Stimulated activated memory B cell treated with anti-CD40 and anti-IgM and Interleukin-4, amounts not matched to agents 10 μg/mL and 1 μg/mL and 100 μg/mL, for 72 hours (primary cell): ENCODE measurements around the gene BLOC1S1.

Experiments used
- ATAC-seq: fragments of 150-1000 bp; cut with Tn5 transposase; 2 replicates; pipeline ENCODE4 v1.10.0; 2021
- H3K27ac Mint-ChIP-seq: one replicate; pipeline ENCODE4 v1.8.0; 2022; ENCODE audit warnings: mild to moderate bottlenecking, mixed read lengths
- H3K27me3 Mint-ChIP-seq: one replicate; pipeline ENCODE4 v1.8.0; 2022; ENCODE audit warnings: mixed read lengths
- H3K36me3 Mint-ChIP-seq: one replicate; pipeline ENCODE4 v1.8.0; 2022; ENCODE audit warnings: mixed read lengths
- H3K4me1 Mint-ChIP-seq: one replicate; pipeline ENCODE4 v1.8.0; 2022; ENCODE audit warnings: mixed read lengths
- H3K4me3 Mint-ChIP-seq: one replicate; pipeline ENCODE4 v1.8.0; 2022; ENCODE audit warnings: mild to moderate bottlenecking, moderate library complexity, mixed read lengths
- H3K9me3 Mint-ChIP-seq: one replicate; pipeline ENCODE4 v1.8.0; 2022; ENCODE audit warnings: mixed read lengths

Gene BLOC1S1

DNA sequence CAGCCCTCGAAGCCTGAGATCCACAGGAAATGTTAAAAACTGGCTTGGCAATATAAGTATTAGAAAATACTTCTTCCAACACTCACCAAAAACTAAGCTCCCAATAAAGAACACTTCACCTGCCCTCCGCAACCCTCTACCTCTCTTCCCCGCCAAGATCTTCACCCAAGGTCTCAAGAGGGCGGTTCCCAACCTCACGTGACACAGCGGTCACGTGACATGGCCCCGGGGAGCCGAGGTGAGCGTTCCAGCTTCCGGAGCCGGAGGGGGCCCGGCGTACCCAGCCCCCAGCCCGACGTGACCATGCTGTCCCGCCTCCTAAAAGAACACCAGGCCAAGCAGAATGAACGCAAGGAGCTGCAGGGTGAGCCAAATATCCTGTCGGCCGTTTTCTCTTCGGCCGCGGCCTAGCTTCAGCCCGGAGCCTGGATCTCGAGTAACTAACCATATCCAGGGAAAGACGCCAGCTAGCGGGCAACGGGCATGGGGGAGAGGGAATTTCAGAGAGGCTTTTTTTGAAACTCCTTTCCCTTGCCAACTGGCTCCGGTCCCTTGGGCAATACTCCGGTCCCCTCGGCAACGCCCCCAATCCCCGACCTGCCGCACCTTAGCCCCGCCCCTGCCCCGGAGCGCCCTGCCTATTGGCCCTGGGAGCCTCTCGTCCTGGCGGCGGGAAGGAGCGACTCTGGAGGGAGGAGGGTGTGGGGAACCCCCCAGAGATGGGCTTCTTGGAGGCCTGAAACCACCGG is at the start of gene BLOC1S1:
BLOC1S1 (plus strand) TSS at position 214 of the 749 bp plus-strand sequence; CDS start at position 220, 6 bp downstream.
- peak; percentile 97 for ATAC-seq
- Mint-ChIP-seq H3K36me3 (no peaks in the 10 kb centered on the region), H3K27me3 (no peaks in the 10 kb centered on the region), H3K4me3 (peak within 1 kb of the TSS; percentile 88), H3K4me1 (peaks cover 38% of the 10 kb centered on the region), H3K9me3 (no peaks in the 10 kb centered on the region), H3K27ac (peak within 1 kb of the TSS; percentile 91)

DNA sequence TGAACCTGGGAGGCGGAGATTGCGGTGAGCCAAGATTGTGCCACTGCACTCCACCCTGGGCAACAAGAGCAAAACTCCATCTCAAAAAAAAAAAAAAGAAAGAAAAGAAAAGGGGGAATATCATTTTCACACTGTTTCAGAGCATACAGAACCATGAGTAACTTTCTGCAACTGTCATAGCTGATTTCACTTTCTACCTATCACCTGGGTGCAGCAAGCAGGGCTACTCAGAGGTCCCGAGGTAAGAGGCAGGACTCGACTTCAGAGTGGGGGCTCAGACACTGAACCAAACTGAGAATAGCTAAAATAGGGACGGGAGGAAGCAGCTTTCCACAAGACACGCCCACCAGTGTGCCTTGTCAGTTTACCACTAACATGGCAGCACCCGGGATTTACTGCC is 49.3 kb upstream of the BLOC1S1 start:
- H3K9me3 Mint-ChIP-seq, result no peaks in the 10 kb centered on the region
- H3K4me1 Mint-ChIP-seq, result no peaks in the 10 kb centered on the region
- H3K27me3 Mint-ChIP-seq, result no peaks in the 10 kb centered on the region
- no peak overlapping the region for H3K27ac Mint-ChIP-seq
- no peaks in the 10 kb centered on the region for H3K36me3 Mint-ChIP-seq
- no peak for ATAC-seq
- no peak overlapping the region for H3K4me3 Mint-ChIP-seq

DNA sequence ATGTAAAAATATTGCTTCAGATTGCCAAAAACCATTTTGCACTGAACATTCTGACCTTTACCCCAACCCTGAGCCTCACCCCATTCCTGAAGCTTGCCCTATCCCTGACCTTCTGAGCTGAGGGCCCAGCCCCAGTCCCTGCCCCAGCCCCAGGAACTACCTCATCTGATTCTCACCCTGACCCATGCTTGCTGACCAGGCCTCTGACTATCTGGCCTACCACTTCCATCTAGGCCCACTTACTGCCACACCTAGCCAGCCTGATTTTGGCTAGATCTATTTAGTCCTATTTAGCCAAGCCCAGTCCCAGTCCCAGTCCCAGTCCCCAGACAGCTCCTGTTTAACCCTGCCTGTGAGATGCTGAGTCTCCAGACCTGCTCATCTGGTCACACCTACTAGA is 45.6 kb upstream of the BLOC1S1 start:
- H3K9me3 Mint-ChIP-seq, result peaks cover 3% of the 10 kb centered on the region
- H3K4me1 Mint-ChIP-seq, result peaks cover 19% of the 10 kb centered on the region
- no peak for ATAC-seq
- H3K27me3 Mint-ChIP-seq, result no peaks in the 10 kb centered on the region
- H3K36me3 Mint-ChIP-seq, result no peaks in the 10 kb centered on the region
- H3K27ac Mint-ChIP-seq, result no peak overlapping the region
- no peak overlapping the region for H3K4me3 Mint-ChIP-seq

DNA sequence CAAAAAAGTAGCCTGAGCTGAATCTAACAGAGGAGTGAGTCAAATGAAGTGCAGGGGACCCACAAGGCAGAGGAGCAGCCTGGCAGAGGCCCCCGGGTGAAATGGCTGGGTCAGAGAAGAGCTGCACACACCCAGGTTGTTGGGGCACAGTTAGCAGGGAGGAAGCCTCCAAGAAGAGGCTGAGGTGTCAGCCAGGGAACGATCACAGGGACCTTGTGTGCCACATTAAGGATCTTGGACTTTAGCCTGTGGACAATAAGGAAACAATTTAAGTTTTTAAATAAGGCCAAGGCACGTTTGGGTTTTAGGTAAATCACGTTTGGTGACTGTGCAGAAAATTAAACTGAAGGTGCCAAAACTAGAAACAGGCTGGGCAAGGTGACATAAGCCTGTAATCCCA is 44.1 kb upstream of the BLOC1S1 start:
- Mint-ChIP-seq H3K27ac (no peak overlapping the region), H3K27me3 (no peaks in the 10 kb centered on the region), H3K9me3 (peaks cover 3% of the 10 kb centered on the region), H3K4me3 (no peak overlapping the region), H3K4me1 (peaks cover 19% of the 10 kb centered on the region), H3K36me3 (no peaks in the 10 kb centered on the region)
- ATAC-seq, result no peak

DNA sequence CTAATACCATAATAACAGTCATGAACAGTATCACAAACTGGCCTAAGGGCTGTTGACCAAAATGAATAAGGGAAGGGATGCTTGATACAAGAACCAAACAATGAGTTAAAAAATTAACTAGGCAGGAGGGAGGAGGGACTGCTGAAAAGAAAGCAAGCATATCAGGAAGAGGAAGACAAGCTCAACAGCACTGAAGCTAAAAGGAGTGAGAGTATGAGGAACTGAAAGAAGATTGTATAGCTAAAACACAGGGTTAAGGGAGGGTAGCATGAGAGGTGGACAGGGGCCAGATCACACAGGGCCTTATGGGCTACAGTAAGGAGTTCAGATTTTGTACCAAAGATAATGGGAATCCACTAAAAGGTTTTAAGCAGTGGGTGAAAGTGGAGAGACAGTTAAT is 42.2 kb upstream of the BLOC1S1 start:
- Mint-ChIP-seq H3K9me3 (peaks cover 3% of the 10 kb centered on the region), H3K4me3 (peak overlapping the region; percentile 8), H3K36me3 (no peaks in the 10 kb centered on the region), H3K27me3 (no peaks in the 10 kb centered on the region), H3K4me1 (peaks cover 19% of the 10 kb centered on the region), H3K27ac (peak overlapping the region; percentile 89)
- ATAC-seq, result peak; percentile 96

DNA sequence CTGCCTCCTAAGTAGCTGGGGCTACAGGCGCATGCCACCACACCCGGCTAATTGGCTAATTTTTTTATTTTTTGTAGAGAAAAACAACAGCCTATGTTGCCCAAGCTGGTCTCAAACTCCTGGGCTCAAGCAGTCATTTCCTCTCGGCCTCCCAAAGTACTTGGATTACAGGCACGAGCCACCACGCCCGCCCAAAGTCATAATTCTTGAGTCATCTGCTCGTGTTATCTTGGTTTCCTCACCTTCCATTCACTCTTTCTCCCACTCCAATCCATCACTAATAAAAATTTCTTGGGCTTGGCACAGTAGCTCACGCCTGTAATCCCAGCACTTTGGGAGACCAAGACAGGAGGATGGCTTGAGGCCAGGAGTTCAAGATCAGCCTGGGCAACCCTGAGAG is 40.2 kb upstream of the BLOC1S1 start:
- no peaks in the 10 kb centered on the region for H3K36me3 Mint-ChIP-seq
- H3K9me3 Mint-ChIP-seq, result peaks cover 3% of the 10 kb centered on the region
- no peak overlapping the region for H3K27ac Mint-ChIP-seq
- H3K4me3 Mint-ChIP-seq, result no peak overlapping the region
- ATAC-seq, result no peak
- H3K27me3 Mint-ChIP-seq, result no peaks in the 10 kb centered on the region
- peaks cover 21% of the 10 kb centered on the region for H3K4me1 Mint-ChIP-seq

DNA sequence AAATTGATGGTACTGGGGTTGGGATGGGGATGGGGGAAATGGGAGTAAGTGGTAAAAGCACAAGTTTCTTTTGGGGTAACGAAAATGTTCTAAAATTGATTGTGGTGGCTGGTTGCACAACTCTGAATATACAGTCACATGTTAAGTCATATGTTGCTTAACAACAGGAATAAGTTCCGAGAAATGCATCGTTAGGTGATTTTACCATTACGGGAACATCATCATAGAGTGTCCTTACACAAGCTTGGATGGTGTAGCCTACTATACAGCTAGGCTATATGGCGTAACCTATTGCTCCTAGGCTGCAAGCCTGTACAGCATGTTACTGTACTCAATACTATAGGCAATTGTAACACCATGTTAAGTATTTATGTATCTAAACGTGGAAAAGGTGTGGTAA is 39.1 kb upstream of the BLOC1S1 start:
- Mint-ChIP-seq H3K4me1 (peaks cover 31% of the 10 kb centered on the region), H3K27me3 (no peaks in the 10 kb centered on the region), H3K27ac (no peak overlapping the region), H3K36me3 (no peaks in the 10 kb centered on the region), H3K4me3 (no peak overlapping the region), H3K9me3 (peaks cover 3% of the 10 kb centered on the region)
- no peak for ATAC-seq

DNA sequence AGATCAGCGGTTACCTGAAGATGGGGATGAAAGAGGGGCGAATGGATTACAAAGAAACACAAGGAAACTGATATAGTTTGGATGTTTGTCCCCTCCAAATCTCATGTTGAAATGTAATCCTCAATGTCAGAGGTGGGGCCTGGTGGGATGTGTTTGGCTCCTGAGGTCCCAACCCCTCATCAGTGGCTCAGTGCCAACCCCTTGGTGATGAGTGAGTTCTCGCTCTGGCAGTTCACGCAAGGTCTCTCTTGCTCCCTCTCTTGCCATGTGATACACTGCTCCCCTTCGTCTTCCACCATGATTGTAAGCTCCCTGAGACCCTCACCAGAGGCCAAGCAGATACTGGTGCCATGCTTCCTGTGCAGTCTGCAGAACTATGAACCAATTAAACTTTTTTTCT is 36.2 kb upstream of the BLOC1S1 start:
- Mint-ChIP-seq H3K4me1 (peaks cover 31% of the 10 kb centered on the region), H3K36me3 (no peaks in the 10 kb centered on the region), H3K27ac (no peak overlapping the region), H3K9me3 (no peaks in the 10 kb centered on the region), H3K27me3 (no peaks in the 10 kb centered on the region), H3K4me3 (no peak overlapping the region)
- no peak for ATAC-seq

DNA sequence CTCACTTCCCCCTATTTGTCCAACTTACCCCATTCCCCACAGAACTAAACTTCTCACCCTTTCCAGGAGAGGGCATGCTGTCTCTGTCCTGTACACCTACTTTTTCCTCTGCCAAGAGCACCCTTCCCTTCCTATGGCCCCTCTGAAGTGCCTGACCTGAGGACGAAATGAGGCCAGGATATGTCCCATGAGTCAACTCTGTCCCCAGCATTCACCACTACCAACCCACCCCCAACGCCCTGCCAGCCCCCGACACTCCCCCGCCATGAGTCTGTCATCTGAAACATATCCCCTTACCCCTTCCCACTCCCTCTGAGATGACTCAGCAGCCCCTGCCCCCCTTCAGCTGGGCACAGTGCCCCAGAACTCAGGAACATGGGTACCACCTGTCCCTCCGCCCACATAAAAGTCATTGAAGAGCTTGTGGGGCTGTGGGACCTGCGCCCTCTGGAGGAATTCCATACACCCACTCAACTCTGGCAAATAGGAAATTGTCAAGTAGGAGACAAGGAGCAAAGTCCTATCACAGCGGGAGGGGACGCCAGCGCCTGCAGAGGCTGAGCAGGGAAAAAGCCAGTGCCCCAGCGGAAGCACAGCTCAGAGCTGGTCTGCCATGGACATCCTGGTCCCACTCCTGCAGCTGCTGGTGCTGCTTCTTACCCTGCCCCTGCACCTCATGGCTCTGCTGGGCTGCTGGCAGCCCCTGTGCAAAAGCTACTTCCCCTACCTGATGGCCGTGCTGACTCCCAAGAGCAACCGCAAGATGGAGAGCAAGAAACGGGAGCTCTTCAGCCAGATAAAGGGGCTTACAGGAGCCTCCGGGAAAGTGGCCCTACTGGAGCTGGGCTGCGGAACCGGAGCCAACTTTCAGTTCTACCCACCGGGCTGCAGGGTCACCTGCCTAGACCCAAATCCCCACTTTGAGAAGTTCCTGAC is 34.4 kb upstream of the BLOC1S1 start:
- H3K9me3 Mint-ChIP-seq, result no peaks in the 10 kb centered on the region
- peak; percentile 67 for ATAC-seq
- peak overlapping the region; percentile 59 for H3K4me3 Mint-ChIP-seq
- peaks cover 9% of the 10 kb centered on the region for H3K27me3 Mint-ChIP-seq
- H3K27ac Mint-ChIP-seq, result peak overlapping the region; percentile 66
- H3K4me1 Mint-ChIP-seq, result peaks cover 26% of the 10 kb centered on the region
- H3K36me3 Mint-ChIP-seq, result no peaks in the 10 kb centered on the region

DNA sequence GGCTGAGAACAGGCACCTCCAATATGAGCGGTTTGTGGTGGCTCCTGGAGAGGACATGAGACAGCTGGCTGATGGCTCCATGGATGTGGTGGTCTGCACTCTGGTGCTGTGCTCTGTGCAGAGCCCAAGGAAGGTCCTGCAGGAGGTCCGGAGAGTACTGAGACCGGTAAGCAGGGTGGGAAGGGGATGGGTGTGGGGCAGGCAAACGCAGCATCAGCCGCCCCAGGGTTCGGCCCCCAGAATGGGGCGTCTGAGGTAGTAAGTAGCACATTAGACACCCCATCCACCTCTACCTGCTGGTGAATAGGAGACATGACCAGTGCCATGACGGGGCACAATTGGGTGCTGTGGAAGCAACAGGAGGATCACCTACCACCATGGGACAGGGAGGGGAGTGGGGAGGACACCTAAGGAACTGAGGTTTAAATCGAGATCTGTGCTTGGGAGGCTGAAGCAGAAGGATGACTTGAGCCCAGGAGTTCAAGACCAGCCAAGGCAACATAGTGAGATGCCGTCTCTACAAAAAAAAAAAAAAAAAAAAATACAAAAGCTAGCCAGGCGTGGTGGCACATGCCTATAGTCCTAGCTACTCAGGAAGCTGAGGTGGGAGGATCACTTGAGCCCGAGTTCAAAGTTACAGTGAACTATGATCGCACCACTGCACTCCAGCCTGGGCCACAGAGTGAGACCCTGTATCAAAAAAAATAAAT is 33.6 kb upstream of the BLOC1S1 start:
- H3K27me3 Mint-ChIP-seq, result peaks cover 9% of the 10 kb centered on the region

DNA sequence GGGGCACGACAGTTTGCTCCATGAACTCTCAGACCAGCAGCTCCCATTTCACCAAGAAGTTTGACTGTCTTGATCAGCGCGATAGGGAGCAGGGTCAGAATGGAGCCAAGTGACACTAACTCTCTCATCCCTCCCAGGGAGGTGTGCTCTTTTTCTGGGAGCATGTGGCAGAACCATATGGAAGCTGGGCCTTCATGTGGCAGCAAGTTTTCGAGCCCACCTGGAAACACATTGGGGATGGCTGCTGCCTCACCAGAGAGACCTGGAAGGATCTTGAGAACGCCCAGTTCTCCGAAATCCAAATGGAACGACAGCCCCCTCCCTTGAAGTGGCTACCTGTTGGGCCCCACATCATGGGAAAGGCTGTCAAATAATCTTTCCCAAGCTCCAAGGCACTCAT is 32.2 kb upstream of the BLOC1S1 start:
- H3K9me3 Mint-ChIP-seq, result no peaks in the 10 kb centered on the region
- H3K4me3 Mint-ChIP-seq, result no peak overlapping the region
- no peak overlapping the region for H3K27ac Mint-ChIP-seq
- no peak for ATAC-seq
- H3K27me3 Mint-ChIP-seq, result peaks cover 9% of the 10 kb centered on the region
- H3K4me1 Mint-ChIP-seq, result peaks cover 32% of the 10 kb centered on the region
- no peaks in the 10 kb centered on the region for H3K36me3 Mint-ChIP-seq

More for the DNA sequence above, 33.6 kb upstream of the BLOC1S1 start:
- peak overlapping the region; percentile 66 for H3K27ac Mint-ChIP-seq
- H3K4me1 Mint-ChIP-seq, result peaks cover 26% of the 10 kb centered on the region
- ATAC-seq, result peak; percentile 54
- H3K9me3 Mint-ChIP-seq, result no peaks in the 10 kb centered on the region
- peak overlapping the region; percentile 59 for H3K4me3 Mint-ChIP-seq
- no peaks in the 10 kb centered on the region for H3K36me3 Mint-ChIP-seq

DNA sequence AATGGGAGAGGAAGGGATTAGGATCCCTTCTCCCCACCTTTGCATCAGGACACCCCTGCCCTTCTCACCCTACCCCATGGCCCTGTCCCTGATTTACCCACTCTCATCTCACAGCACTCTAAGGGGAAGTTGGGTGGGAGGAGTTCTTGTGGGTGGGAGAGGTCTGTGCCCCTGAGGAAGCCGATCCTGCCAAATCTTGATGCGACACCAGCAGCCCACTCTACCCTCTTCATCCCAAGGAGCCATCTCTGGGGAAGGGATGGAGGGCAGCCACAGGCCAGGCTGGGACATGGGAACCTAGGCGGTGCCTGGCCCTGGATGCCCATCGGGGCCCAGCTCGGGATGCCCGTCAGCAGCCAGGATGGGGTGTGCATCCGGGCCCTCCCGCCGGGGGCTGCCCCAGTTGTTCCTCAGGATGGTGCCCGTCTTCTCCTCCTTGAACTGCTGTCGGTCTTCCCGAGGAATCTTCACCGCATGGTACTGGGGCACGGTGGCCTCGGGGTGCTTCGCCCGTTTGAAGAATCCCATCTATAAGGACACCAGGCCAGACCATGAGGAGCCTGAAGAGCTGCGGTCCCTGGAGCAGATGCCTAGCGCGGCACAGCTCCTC is 31.0 kb upstream of the BLOC1S1 start:
- H3K27me3 Mint-ChIP-seq, result peaks cover 9% of the 10 kb centered on the region
- no peak for ATAC-seq
- peaks cover 32% of the 10 kb centered on the region for H3K4me1 Mint-ChIP-seq
- H3K4me3 Mint-ChIP-seq, result no peak overlapping the region
- H3K9me3 Mint-ChIP-seq, result no peaks in the 10 kb centered on the region
- no peak overlapping the region for H3K27ac Mint-ChIP-seq
- no peaks in the 10 kb centered on the region for H3K36me3 Mint-ChIP-seq

DNA sequence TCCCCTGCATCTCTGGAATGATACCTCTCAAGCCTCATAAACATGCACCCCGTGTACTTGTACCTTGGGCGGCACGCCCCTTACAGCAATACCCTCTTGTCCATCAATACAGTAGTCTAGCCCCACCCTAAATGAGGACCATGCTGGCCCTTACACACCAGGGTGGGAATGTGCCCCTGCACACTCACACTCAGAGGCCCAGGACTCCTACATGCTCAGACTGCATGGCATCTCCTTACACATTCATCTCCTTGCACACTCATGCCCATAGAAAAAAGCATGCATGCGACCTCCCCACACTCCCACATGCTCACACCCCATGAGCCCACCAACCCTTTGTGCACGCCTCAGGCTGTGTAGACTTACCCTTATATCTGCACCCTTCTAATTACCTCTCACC is 30.2 kb upstream of the BLOC1S1 start:
- H3K4me3 Mint-ChIP-seq, result no peak overlapping the region
- H3K36me3 Mint-ChIP-seq, result no peaks in the 10 kb centered on the region
- peaks cover 30% of the 10 kb centered on the region for H3K4me1 Mint-ChIP-seq
- H3K9me3 Mint-ChIP-seq, result no peaks in the 10 kb centered on the region
- H3K27me3 Mint-ChIP-seq, result peaks cover 9% of the 10 kb centered on the region
- ATAC-seq, result no peak
- H3K27ac Mint-ChIP-seq, result no peak overlapping the region

DNA sequence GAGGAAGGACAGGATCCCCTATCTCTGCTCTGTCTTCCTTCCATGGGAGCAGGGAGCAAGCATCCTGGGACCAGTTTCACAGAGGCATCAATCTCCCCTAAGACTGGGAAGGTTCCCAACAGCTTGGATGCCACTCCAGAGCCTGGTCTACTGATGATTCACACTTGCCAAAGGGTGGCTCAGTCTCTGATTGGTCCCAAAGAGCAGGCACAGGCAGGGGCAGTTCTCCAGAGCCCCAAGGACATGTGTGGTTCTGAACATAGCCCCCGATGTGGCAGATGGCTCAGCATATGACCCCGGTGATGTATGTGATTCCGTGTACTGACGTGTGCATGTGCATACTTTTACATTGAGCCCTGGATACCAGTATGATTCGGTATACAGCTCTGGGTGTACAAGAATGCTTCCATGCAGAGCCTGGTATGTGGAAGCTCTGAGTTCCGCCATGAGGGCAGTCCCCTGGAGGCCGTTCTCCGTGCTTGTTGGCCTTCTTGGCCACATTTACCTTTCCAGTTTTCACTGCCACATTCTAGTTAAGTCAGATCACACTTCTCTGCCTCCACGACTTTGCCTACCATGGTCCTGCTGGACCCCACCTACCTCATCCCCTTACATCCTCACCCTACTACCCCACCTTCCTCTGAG is 29.4 kb upstream of the BLOC1S1 start:
- Mint-ChIP-seq H3K4me1 (peaks cover 22% of the 10 kb centered on the region), H3K36me3 (no peaks in the 10 kb centered on the region), H3K4me3 (no peak overlapping the region), H3K9me3 (no peaks in the 10 kb centered on the region), H3K27ac (no peak overlapping the region), H3K27me3 (peaks cover 9% of the 10 kb centered on the region)
- ATAC-seq, result no peak
